DND-41 (cell line): ENCODE measurements around the gene DUSP10.

Source experiments
- ATAC-seq: fragments of 200-7000 bp; cut with Tn5 transposase; 3 replicates; pipeline ENCODE4 v1.9.1; 2021; ENCODE audit warnings: low read depth; ENCODE audit not compliant: insufficient read depth
- DNase-seq: peaks from one replicate; pipeline ENCODE4 v3.0.0-alpha.2; 2020
- H2AFZ ChIP-seq: 2 replicates; pipeline ENCODE4 v1.6.0; 2012; ENCODE audit warnings: low read depth, low read length
- H3K27ac ChIP-seq: 2 replicates; pipeline ENCODE4 v1.5.1; 2012; ENCODE audit warnings: low read length, inconsistent platforms
- H3K27me3 ChIP-seq: fragments of 200-600 bp; sonication (generic); 2 replicates; pipeline ENCODE4 v1.6.0; 2012; ENCODE audit warnings: low read length, mild to moderate bottlenecking, inconsistent platforms; ENCODE audit not compliant: insufficient read depth, poor library complexity
- H3K36me3 ChIP-seq: 2 replicates; pipeline ENCODE4 v1.5.1; 2012; ENCODE audit warnings: low read length, inconsistent platforms; ENCODE audit not compliant: insufficient read depth
- H3K4me1 ChIP-seq: 2 replicates; pipeline ENCODE4 v1.5.1; 2012; ENCODE audit warnings: mild to moderate bottlenecking, low read length; ENCODE audit not compliant: insufficient read depth
- H3K4me2 ChIP-seq: 2 replicates; pipeline ENCODE4 v1.6.0; 2012; ENCODE audit warnings: mild to moderate bottlenecking, moderate library complexity, low read length, inconsistent platforms; ENCODE audit not compliant: insufficient read depth
- H3K4me3 ChIP-seq, 2 experiments: fragments of 200-600 bp in 1 of 2; shearing (Covaris generic) in 1 of 2; 2 replicates each; pipeline ENCODE4 v1.5.1; 2012 to 2016; ENCODE audit warnings: inconsistent platforms in 2 of 2, low read length in 2 of 2, mild to moderate bottlenecking in 2 of 2, low read depth in 1 of 2, moderate library complexity in 1 of 2
- H3K79me2 ChIP-seq: 2 replicates; pipeline ENCODE4 v1.6.0; 2012; ENCODE audit warnings: low read length, inconsistent platforms; ENCODE audit not compliant: insufficient read depth
- H3K9ac ChIP-seq: 2 replicates; pipeline ENCODE4 v1.6.0; 2012; ENCODE audit warnings: low read depth, mild to moderate bottlenecking, inconsistent platforms, low read length, moderate library complexity
- H3K9me3 ChIP-seq: 2 replicates; pipeline ENCODE4 v1.5.1; 2012; ENCODE audit warnings: low read length, moderate library complexity, mild to moderate bottlenecking, inconsistent platforms; ENCODE audit not compliant: insufficient read depth, severe bottlenecking
- H4K20me1 ChIP-seq: 2 replicates; pipeline ENCODE4 v1.6.0; 2012; ENCODE audit warnings: low read length; ENCODE audit not compliant: insufficient read depth
- CTCF ChIP-seq: IDR thresholded peaks from 2 replicates; pipeline ENCODE4 v1.5.1; 2012; ENCODE audit warnings: borderline replicate concordance, low read length, moderate library complexity, mild to moderate bottlenecking; ENCODE audit not compliant: poor library complexity, severe bottlenecking; ENCODE audit errors: extremely low read depth
- EZH2 ChIP-seq: IDR thresholded peaks from 3 replicates; pipeline ENCODE4 v1.6.1; 2012; ENCODE audit warnings: borderline replicate concordance, low read depth, mild to moderate bottlenecking, moderate library complexity, low read length, inconsistent platforms; ENCODE audit not compliant: severe bottlenecking

DUSP10 gene

GRCh38 chr1:221729771-221730330 lies 12.0 kb downstream of the DUSP10 start:
- no peak overlapping the region for H3K4me3 ChIP-seq
- H3K4me1 ChIP-seq = peaks cover 33% of the 10 kb centered on the region
- no peak for ATAC-seq
- H3K27ac ChIP-seq = no peak overlapping the region
- no peaks in the 10 kb centered on the region for H3K27me3 ChIP-seq
- TF ChIP-seq CTCF = no peak
- TF ChIP-seq EZH2 = no peak
- H3K9me3 ChIP-seq = no peaks in the 10 kb centered on the region
- DNase-seq = no peak
- no peaks in the 10 kb centered on the region for H3K79me2 ChIP-seq
- H3K36me3 ChIP-seq = no peaks in the 10 kb centered on the region
- no peak overlapping the region for H3K9ac ChIP-seq
- H4K20me1 ChIP-seq = no peaks in the 10 kb centered on the region
- no peak overlapping the region for H2AFZ ChIP-seq
- no peak overlapping the region for H3K4me2 ChIP-seq

GRCh38 chr1:221728037-221728505 lies 13.8 kb downstream of the DUSP10 start:
- H3K9ac ChIP-seq = no peak overlapping the region
- peaks cover 11% of the 10 kb centered on the region for H3K9me3 ChIP-seq
- H3K4me3 ChIP-seq = no peak overlapping the region
- no peaks in the 10 kb centered on the region for H4K20me1 ChIP-seq
- peaks cover 30% of the 10 kb centered on the region for H3K4me1 ChIP-seq
- H3K4me2 ChIP-seq = no peak overlapping the region
- H3K79me2 ChIP-seq = no peaks in the 10 kb centered on the region
- H3K36me3 ChIP-seq = peaks cover 9% of the 10 kb centered on the region; the same call in 1 of the 2 replicates
- H2AFZ ChIP-seq = no peak overlapping the region
- H3K27me3 ChIP-seq = no peaks in the 10 kb centered on the region
- no peak for TF ChIP-seq EZH2
- TF ChIP-seq CTCF = no peak
- DNase-seq = no peak
- ATAC-seq = no peak
- H3K27ac ChIP-seq = no peak overlapping the region

GRCh38 chr1:221727146-221728036 lies 14.5 kb downstream of the DUSP10 start:
- Histone ChIP-seq H2AFZ (no peak overlapping the region), H3K9me3 (peaks cover 11% of the 10 kb centered on the region), H4K20me1 (no peaks in the 10 kb centered on the region), H3K9ac (no peak overlapping the region), H3K27ac (no peak overlapping the region), H3K36me3 (peaks cover 9% of the 10 kb centered on the region; the same call in 1 of the 2 replicates), H3K79me2 (no peaks in the 10 kb centered on the region), H3K27me3 (no peaks in the 10 kb centered on the region), H3K4me2 (no peak overlapping the region), H3K4me1 (peaks cover 30% of the 10 kb centered on the region), H3K4me3 (no peak overlapping the region)
- TF ChIP-seq CTCF (no peak), EZH2 (no peak)
- peak; percentile 62 for ATAC-seq
- DNase-seq = no peak
